Neural cell (in vitro differentiated cells): Measurements from ENCODE around the gene RIC8B. TPM values are rescaled to one million over a fixed set of nuclear protein-coding genes. Genes with fewer than 3 reads are reported as not detected.
A peak's percentile ranks its signal among the peaks of the same experiment; 100 is the strongest.

ENCODE experiments used
- H2AFZ ChIP-seq: fragments of 200-600, 300-800 bp; sonication (generic), shearing (Covaris generic); 2 replicates; pipeline ENCODE4 v1.6.0; 2014; ENCODE audit warnings: low read depth, mild to moderate bottlenecking, antibody characterized with exemption, low read length, moderate library complexity
- H3F3A ChIP-seq: fragments of 200-600 bp; shearing (Covaris generic); 2 replicates; pipeline ENCODE4 v1.6.1; 2016; ENCODE audit warnings: mild to moderate bottlenecking, moderate library complexity, mixed read lengths, antibody characterized with exemption, low read length; ENCODE audit not compliant: insufficient read depth, poor library complexity, severe bottlenecking
- H3K27ac ChIP-seq: fragments of 200-600, 300-800 bp; sonication (generic), shearing (Covaris generic); 2 replicates; pipeline ENCODE4 v1.5.1; 2014; ENCODE audit warnings: mild to moderate bottlenecking, low read length, moderate library complexity
- H3K27me3 ChIP-seq: fragments of 300-800, 200-600 bp; sonication (generic), shearing (Covaris generic); 2 replicates; pipeline ENCODE4 v1.6.0; 2014; ENCODE audit warnings: mild to moderate bottlenecking, low read depth, low read length, moderate library complexity; ENCODE audit not compliant: insufficient read depth
- H3K36me3 ChIP-seq: fragments of 300-800, 200-600 bp; sonication (generic), shearing (Covaris generic); 2 replicates; pipeline ENCODE4 v1.5.1; 2014; ENCODE audit warnings: mild to moderate bottlenecking, antibody characterized with exemption, low read length, moderate library complexity; ENCODE audit not compliant: insufficient read depth
- H3K4me2 ChIP-seq: fragments of 300-800, 200-600 bp; sonication (generic), shearing (Covaris generic); 2 replicates; pipeline ENCODE4 v1.6.0; 2014; ENCODE audit warnings: mild to moderate bottlenecking, low read length
- H3K4me3 ChIP-seq: fragments of 300-800, 200-600 bp; sonication (generic), shearing (Covaris generic); 2 replicates; pipeline ENCODE4 v1.5.1; 2014; ENCODE audit warnings: mild to moderate bottlenecking, low read length, moderate library complexity
- H3K79me2 ChIP-seq: fragments of 200-600 bp; shearing (Covaris generic); replicated peaks from 2 replicates; pipeline ENCODE4 v1.6.0; 2014; ENCODE audit warnings: mild to moderate bottlenecking, low read length, moderate library complexity; ENCODE audit not compliant: insufficient read depth
- H3K9ac ChIP-seq: fragments of 300-800, 200-600 bp; sonication (generic), shearing (Covaris generic); 2 replicates; pipeline ENCODE4 v1.6.1; 2016; ENCODE audit warnings: mild to moderate bottlenecking, low read length, mixed read lengths
- H3K9me2 ChIP-seq: fragments of 200-600 bp; shearing (Covaris generic); 2 replicates; pipeline ENCODE4 v1.6.1; 2016; ENCODE audit warnings: mild to moderate bottlenecking, low read length, mixed read lengths; ENCODE audit not compliant: insufficient read depth
- H3K9me3 ChIP-seq: fragments of 200-600, 300-800 bp; sonication (generic), shearing (Covaris generic); 2 replicates; pipeline ENCODE4 v1.6.1; 2016; ENCODE audit warnings: mild to moderate bottlenecking, mixed run types, low read length, moderate library complexity, mixed read lengths
- H4K20me1 ChIP-seq: fragments of 200-600 bp; shearing (Covaris generic); 2 replicates; pipeline ENCODE4 v1.6.1; 2016; ENCODE audit warnings: mild to moderate bottlenecking, mixed run types; ENCODE audit not compliant: insufficient read depth
- EP300 ChIP-seq: fragments of 450-650 bp; conservative IDR thresholded peaks from 2 replicates; pipeline ENCODE4 v1.6.1; 2014; ENCODE audit warnings: antibody characterized with exemption, mild to moderate bottlenecking, moderate library complexity; ENCODE audit not compliant: poor library complexity, severe bottlenecking
- EZH2 ChIP-seq: fragments of 200-600, 300-800 bp; shearing (Covaris generic), sonication (generic); IDR thresholded peaks from 2 replicates; pipeline ENCODE4 v1.6.1; 2014; ENCODE audit warnings: antibody characterized with exemption, low read length, borderline replicate concordance, mild to moderate bottlenecking; ENCODE audit not compliant: insufficient read depth, poor library complexity, severe bottlenecking
- MXI1 ChIP-seq: fragments of 450-650 bp; conservative IDR thresholded peaks from 2 replicates; pipeline ENCODE4 v1.6.1; 2014; ENCODE audit warnings: antibody characterized with exemption, mild to moderate bottlenecking; ENCODE audit not compliant: poor library complexity, severe bottlenecking
- POLR2AphosphoS5 ChIP-seq: IDR thresholded peaks from 2 replicates; pipeline ENCODE4 v1.6.1; 2012
- RAD21 ChIP-seq: fragments of 450-650 bp; conservative IDR thresholded peaks from 2 replicates; pipeline ENCODE4 v1.6.1; 2014; ENCODE audit warnings: antibody characterized with exemption, mild to moderate bottlenecking, moderate library complexity
- REST ChIP-seq: IDR thresholded peaks from 2 replicates; pipeline ENCODE4 v1.6.1; 2012; ENCODE audit warnings: borderline replicate concordance
- SMC3 ChIP-seq: fragments of 450-650 bp; conservative IDR thresholded peaks from 2 replicates; pipeline ENCODE4 v1.6.1; 2014; ENCODE audit warnings: antibody characterized with exemption, mild to moderate bottlenecking, moderate library complexity; ENCODE audit not compliant: poor library complexity
- TAF1 ChIP-seq: IDR thresholded peaks from 2 replicates; pipeline ENCODE4 v1.6.1; 2012; ENCODE audit warnings: low read depth
- polyA plus RNA-seq: library from polyadenylated mRNA; depleted of rRNA; stranded (reverse); fragments of >200 nt; gene quantifications from 2 replicates; pipeline ENCODE4 v1.2.3, GENCODE V29; 2014

Gene RIC8B
- polyA plus RNA-seq, 1 donor from 2014 or later, result 30.0 TPM

GRCh38 chr12:106903241-106903945 is 128.9 kb downstream of the RIC8B start:
- Histone ChIP-seq H3F3A (no peaks in the 10 kb centered on the region), H3K9ac (no peak overlapping the region), H3K4me3 (peak overlapping the region; percentile 56), H3K27ac (no peak overlapping the region), H3K4me2 (no peak overlapping the region), H2AFZ (no peak overlapping the region), H3K9me2 (no peaks in the 10 kb centered on the region), H4K20me1 (no peaks in the 10 kb centered on the region), H3K27me3 (no peaks in the 10 kb centered on the region), H3K79me2 (no peaks in the 10 kb centered on the region), H3K9me3 (no peaks in the 10 kb centered on the region), H3K36me3 (no peaks in the 10 kb centered on the region)
- TF ChIP-seq POLR2AphosphoS5 (peak; percentile 17), MXI1 (no peak)

- no peaks in the 10 kb centered on the region for H4K20me1 ChIP-seq
- no peaks in the 10 kb centered on the region for H3K36me3 ChIP-seq
- no peak overlapping the region for H3K4me3 ChIP-seq
- no peaks in the 10 kb centered on the region for H3K9me3 ChIP-seq
- no peaks in the 10 kb centered on the region for H3F3A ChIP-seq
- no peak overlapping the region for H3K4me2 ChIP-seq
- TF ChIP-seq REST (no peak), SMC3 (no peak), MXI1 (no peak), RAD21 (no peak)
- no peak overlapping the region for H2AFZ ChIP-seq
- H3K27me3 ChIP-seq, result no peaks in the 10 kb centered on the region
- no peak overlapping the region for H3K9ac ChIP-seq
- no peaks in the 10 kb centered on the region for H3K9me2 ChIP-seq
- no peak overlapping the region for H3K27ac ChIP-seq
- H3K79me2 ChIP-seq, result no peaks in the 10 kb centered on the region
These were observed 132.2 kb downstream of the RIC8B start for GRCh38 chr12:106906715-106907114.

- Histone ChIP-seq H3K27me3 (no peaks in the 10 kb centered on the region), H3K4me2 (no peak overlapping the region), H3K36me3 (no peaks in the 10 kb centered on the region), H3K9ac (no peak overlapping the region), H4K20me1 (no peaks in the 10 kb centered on the region), H2AFZ (no peak overlapping the region), H3F3A (no peaks in the 10 kb centered on the region), H3K9me2 (no peaks in the 10 kb centered on the region), H3K27ac (no peak overlapping the region), H3K4me3 (no peak overlapping the region), H3K79me2 (no peaks in the 10 kb centered on the region), H3K9me3 (no peaks in the 10 kb centered on the region)
- TF ChIP-seq MXI1 (no peak), TAF1 (no peak), RAD21 (no peak), POLR2AphosphoS5 (no peak), EZH2 (no peak), EP300 (no peak), SMC3 (no peak)
These were observed 132.9 kb downstream of the RIC8B start for GRCh38 chr12:106907411-106907810.
